AG04450 (cell line): ENCODE measurements around the gene BLID. TPM values are rescaled to one million over a fixed set of nuclear protein-coding genes. Genes with fewer than 3 reads are reported as not detected.
A peak's percentile ranks its signal among the peaks of the same experiment; 100 is the strongest.

ENCODE experiments used
- CTCF ChIA-PET: fragments of 300-600, 350-600 bp; formaldehyde crosslinking; extraction: SDS; loops from one replicate; lab custom pipeline; 2022; ENCODE audit warnings: antibody characterized with exemption, inconsistent platforms; lab: Charles Lee
- POLR2A ChIA-PET: fragments of 350-600 bp; formaldehyde crosslinking; extraction: SDS; loops from one replicate; lab custom pipeline; 2021; ENCODE audit warnings: antibody characterized with exemption, inconsistent platforms; lab: Yijun Ruan, JAX
- DNase-seq: peaks from one replicate; pipeline ENCODE4 v3.0.0-alpha.2; 2011; ENCODE audit warnings: low read depth, low spot score
- H3K27ac ChIP-seq: one replicate; pipeline ENCODE4 v1.5.1; 2012; ENCODE audit warnings: low read depth, low read length, control low read depth
- H3K27me3 ChIP-seq: one replicate; pipeline ENCODE4 v1.6.0; 2012; ENCODE audit warnings: low read length; ENCODE audit not compliant: control insufficient read depth, insufficient read depth
- H3K4me3 ChIP-seq: 2 replicates; pipeline ENCODE4 v1.5.1; 2011; ENCODE audit warnings: mild to moderate bottlenecking, low read depth, low read length, control low read depth
- H3K9me3 ChIP-seq: 2 replicates; pipeline ENCODE4 v1.5.1; 2012; ENCODE audit warnings: low read length; ENCODE audit not compliant: control insufficient read depth, insufficient read depth
- polyA plus RNA-seq: library from polyadenylated mRNA; depleted of rRNA; stranded (reverse); fragments of >200 nt; gene quantifications from 2 replicates; pipeline ENCODE4 v1.2.3, GENCODE V29; 2011
- TF ChIP-seq, protein P1 (sequence below): IDR thresholded peaks from 2 replicates; pipeline ENCODE4 v1.5.1; 2011; ENCODE audit warnings: low read depth, low read length, control low read depth, inconsistent platforms

The BLID gene
- polyA plus RNA-seq, 1 experiment = 0.94 TPM

DNA sequence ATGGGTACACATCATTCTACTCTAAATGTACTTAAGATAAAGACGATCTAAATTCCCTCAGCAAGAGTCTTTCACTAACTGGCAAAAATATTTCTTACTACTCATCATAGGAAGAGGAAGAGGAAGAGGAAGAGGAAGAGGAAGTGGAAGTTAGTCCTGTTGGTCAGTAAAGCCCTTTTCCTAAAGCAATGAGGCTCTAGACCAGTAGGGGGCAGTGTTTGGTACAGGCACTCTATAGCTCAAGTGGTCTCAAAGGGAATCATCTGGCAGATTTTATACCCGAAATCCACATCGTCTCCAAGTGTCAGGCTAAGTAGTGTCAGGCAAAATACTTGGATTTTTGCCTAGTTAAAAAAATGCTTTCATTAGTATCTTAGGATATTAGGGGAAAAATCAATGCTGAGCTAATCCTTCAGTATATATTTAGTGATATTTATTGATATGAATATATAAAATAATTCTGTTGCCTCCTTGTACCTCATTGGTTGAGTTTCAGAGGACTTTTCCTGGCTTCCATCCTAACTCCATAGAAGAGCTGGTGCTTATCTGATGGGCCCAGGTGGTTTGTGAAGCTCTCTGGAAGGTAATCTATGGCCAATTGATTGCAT, 7.7 kb downstream of the BLID start:
- TF ChIP-seq, protein P1, sequence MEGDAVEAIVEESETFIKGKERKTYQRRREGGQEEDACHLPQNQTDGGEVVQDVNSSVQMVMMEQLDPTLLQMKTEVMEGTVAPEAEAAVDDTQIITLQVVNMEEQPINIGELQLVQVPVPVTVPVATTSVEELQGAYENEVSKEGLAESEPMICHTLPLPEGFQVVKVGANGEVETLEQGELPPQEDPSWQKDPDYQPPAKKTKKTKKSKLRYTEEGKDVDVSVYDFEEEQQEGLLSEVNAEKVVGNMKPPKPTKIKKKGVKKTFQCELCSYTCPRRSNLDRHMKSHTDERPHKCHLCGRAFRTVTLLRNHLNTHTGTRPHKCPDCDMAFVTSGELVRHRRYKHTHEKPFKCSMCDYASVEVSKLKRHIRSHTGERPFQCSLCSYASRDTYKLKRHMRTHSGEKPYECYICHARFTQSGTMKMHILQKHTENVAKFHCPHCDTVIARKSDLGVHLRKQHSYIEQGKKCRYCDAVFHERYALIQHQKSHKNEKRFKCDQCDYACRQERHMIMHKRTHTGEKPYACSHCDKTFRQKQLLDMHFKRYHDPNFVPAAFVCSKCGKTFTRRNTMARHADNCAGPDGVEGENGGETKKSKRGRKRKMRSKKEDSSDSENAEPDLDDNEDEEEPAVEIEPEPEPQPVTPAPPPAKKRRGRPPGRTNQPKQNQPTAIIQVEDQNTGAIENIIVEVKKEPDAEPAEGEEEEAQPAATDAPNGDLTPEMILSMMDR = peak; percentile 64
- no peak for DNase-seq
- ChIA-PET POLR2A (no interaction called here), CTCF (interaction anchor here (0.5 to 3.4 kb wide), 12 partner anchors 8 to 456 kb away, joined by 3 to 14 read pairs (median 4); no protein-coding TSS in a partner anchor)
- H3K9me3 ChIP-seq = no peaks in the 10 kb centered on the region
- H3K27ac ChIP-seq = no peak overlapping the region
- H3K4me3 ChIP-seq = no peak overlapping the region
- no peaks in the 10 kb centered on the region for H3K27me3 ChIP-seq

DNA sequence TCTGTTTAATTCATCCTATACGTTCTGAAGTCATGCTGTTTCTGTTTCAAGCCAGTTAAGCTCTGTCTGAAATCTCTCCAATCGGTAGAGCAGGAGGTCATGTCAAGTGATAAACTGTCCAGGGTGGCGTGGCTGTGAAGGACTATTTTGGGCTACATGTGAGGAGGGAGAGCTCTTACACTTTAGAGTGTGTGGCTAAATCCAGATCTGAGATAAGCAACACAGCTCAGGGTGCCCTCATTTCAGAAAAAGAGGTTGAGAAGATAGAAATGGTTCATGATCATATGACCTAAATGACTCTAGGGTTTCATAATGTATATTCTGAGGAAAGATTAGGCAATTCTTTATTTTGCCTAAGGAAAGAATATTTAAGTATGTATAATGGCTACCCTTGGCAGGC, 8.4 kb downstream of the BLID start:
- Histone ChIP-seq H3K27ac (no peak overlapping the region), H3K4me3 (no peak overlapping the region), H3K27me3 (no peaks in the 10 kb centered on the region), H3K9me3 (no peaks in the 10 kb centered on the region)
- no peak for DNase-seq
- TF ChIP-seq, protein P1 = no peak
- CTCF ChIA-PET = interaction anchor here (0.6 to 3.4 kb wide), 9 partner anchors 9 to 452 kb away, joined by 3 to 14 read pairs (median 4); partner anchors contain the start of gene BLID
- POLR2A ChIA-PET = interaction anchor here (0.6 kb wide), 1 partner anchor 72 kb away, joined by 12 read pairs; no protein-coding TSS in a partner anchor

DNA sequence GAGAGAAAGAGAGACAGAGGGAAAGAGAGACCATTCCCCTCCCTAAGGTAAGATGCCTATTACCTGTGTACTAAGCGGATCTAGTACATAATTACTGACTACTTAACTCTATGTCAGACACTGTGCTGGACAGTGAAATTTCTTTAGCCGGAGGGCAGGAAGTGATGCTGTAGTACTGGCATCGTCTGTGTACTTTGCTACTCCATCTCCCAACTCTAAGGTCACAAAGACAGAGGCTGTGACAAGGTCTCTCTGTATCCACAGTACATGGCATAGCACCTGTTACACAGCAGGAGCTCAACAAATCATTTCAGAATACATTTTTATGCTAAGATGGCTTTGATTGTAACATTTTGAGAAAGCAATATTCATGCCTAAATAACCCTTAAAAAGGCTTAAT, 9.0 kb downstream of the BLID start:
- no peak overlapping the region for H3K4me3 ChIP-seq
- no peaks in the 10 kb centered on the region for H3K9me3 ChIP-seq
- ChIA-PET POLR2A (interaction anchor here (0.6 kb wide), 1 partner anchor 73 kb away, joined by 12 read pairs; no protein-coding TSS in a partner anchor), CTCF (interaction anchor here (0.6 to 3.4 kb wide), 6 partner anchors 9 to 452 kb away, joined by 3 to 14 read pairs (median 4); partner anchors contain the start of gene BLID)
- no peak for DNase-seq
- H3K27me3 ChIP-seq = no peaks in the 10 kb centered on the region
- no peak overlapping the region for H3K27ac ChIP-seq
- TF ChIP-seq, protein P1 = no peak

DNA sequence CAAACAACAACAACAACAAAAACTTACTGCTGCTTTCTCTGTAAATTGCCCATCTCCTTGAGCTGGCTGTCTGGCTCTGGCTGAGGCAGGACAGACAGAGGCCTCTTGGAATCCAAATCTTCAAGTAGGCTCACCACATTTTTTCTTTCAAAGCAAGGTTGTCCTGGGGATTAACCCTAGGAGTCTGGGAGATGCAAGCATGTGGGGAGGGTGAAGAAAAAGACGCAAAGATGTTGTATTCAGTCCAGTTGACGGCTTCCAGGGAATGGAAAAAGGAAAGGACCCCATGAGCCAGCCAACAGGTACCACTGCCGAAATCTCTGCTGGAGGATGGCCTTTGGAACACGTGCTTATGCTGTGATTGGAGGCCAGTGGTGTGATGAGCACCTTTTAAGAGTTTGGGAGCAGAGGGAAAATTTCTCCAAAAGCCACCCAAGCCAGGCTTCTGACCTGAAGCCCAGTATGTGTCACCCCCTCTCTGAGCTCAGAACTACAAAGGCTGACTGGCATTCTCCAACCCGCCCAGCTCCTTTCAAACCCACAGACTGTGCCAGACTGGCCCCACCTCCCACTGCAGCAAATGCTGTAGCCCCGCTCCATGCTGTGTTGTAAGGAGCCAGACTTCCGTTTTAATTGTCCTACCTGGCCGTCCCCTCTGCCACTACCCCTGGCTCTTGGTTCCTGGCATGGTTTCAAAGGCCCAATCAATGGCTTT, 10.8 kb downstream of the BLID start:
- Histone ChIP-seq H3K27ac (peak overlapping the region; percentile 69), H3K9me3 (no peaks in the 10 kb centered on the region), H3K4me3 (no peak overlapping the region), H3K27me3 (no peaks in the 10 kb centered on the region)
- POLR2A ChIA-PET = no interaction called here
- no peak for DNase-seq
- TF ChIP-seq, protein P1 = no peak
- CTCF ChIA-PET = interaction anchor here (0.6 to 3.4 kb wide), 2 partner anchors 383 to 450 kb away, joined by 6 to 14 read pairs; no protein-coding TSS in a partner anchor
